HEK293 (cell line): ENCODE results near the gene SPEG.

Experiments
- CTCF ChIA-PET: fragments of 350-600 bp; formaldehyde crosslinking; extraction: SDS; loops from one replicate; lab custom pipeline; 2021; ENCODE audit warnings: antibody characterized with exemption; lab: Yijun Ruan, JAX
- POLR2A ChIA-PET: fragments of 300-600 bp; formaldehyde crosslinking; extraction: SDS; loops from one replicate; lab custom pipeline; 2020; ENCODE audit warnings: antibody characterized with exemption, inconsistent platforms; lab: Yijun Ruan, JAX
- H3K27ac ChIP-seq: fragments of 200-500 bp; sonication (Bioruptor generic); 2 replicates; pipeline ENCODE4 v1.5.1; 2014; ENCODE audit warnings: low read depth, low read length, control low read depth, inconsistent platforms; ENCODE audit errors: extremely low read depth
- H3K36me3 ChIP-seq, 2 experiments: fragments of 200-500 bp in 1 of 2; sonication (Bioruptor generic) in 1 of 2; 1 replicate in 1 of 2; 2 replicates in 1 of 2; pipeline ENCODE4 v1.5.1; 2014 to 2017; ENCODE audit warnings: inconsistent platforms in 2 of 2, low read length in 2 of 2; ENCODE audit not compliant: control insufficient read depth in 2 of 2, insufficient read depth in 1 of 2
- H3K4me1 ChIP-seq: fragments of 200-500 bp; sonication (Bioruptor generic); 2 replicates; pipeline ENCODE4 v1.5.1; 2014; ENCODE audit warnings: mild to moderate bottlenecking, low read length, inconsistent platforms; ENCODE audit not compliant: control insufficient read depth, insufficient read depth
- H3K4me3 ChIP-seq: 2 replicates; pipeline ENCODE4 v1.5.1; 2011; ENCODE audit warnings: low read depth, mild to moderate bottlenecking, control low read depth, low read length, moderate library complexity
- H3K9me3 ChIP-seq: fragments of 200-500 bp; sonication (Bioruptor generic); 2 replicates; pipeline ENCODE4 v1.5.1; 2014; ENCODE audit warnings: low read depth, low read length, inconsistent platforms; ENCODE audit not compliant: control insufficient read depth, insufficient read depth
- AEBP2 ChIP-seq: fragments of 450-650 bp; formaldehyde crosslinking; IDR thresholded peaks from 2 replicates; pipeline ENCODE4 v1.5.1; 2016; ENCODE audit warnings: missing biosample characterization, missing genetic modification characterization, borderline replicate concordance
- BCL6B ChIP-seq: fragments of 450-650 bp; formaldehyde crosslinking; IDR thresholded peaks from 2 replicates; pipeline ENCODE4 v1.5.1; 2017; ENCODE audit warnings: missing biosample characterization, missing genetic modification characterization
- KLF10 ChIP-seq: fragments of 450-650 bp; IDR thresholded peaks from 2 replicates; pipeline ENCODE4 v1.5.1; 2018; ENCODE audit warnings: missing biosample characterization, mild to moderate bottlenecking, missing genetic modification characterization
- MZF1 ChIP-seq: fragments of 450-650 bp; formaldehyde crosslinking; IDR thresholded peaks from 2 replicates; pipeline ENCODE4 v1.5.1; 2017; ENCODE audit warnings: missing biosample characterization, missing genetic modification characterization, borderline replicate concordance
- ZBTB21 ChIP-seq: fragments of 450-650 bp; formaldehyde crosslinking; IDR thresholded peaks from 2 replicates; pipeline ENCODE4 v1.5.1; 2017; ENCODE audit warnings: missing biosample characterization, missing genetic modification characterization
- ZBTB6 ChIP-seq: fragments of 450-650 bp; formaldehyde crosslinking; IDR thresholded peaks from 2 replicates; pipeline ENCODE4 v1.5.1; 2017; ENCODE audit warnings: missing biosample characterization, missing genetic modification characterization
- ZFHX2 ChIP-seq: fragments of 450-650 bp; formaldehyde crosslinking; conservative IDR thresholded peaks from 2 replicates; pipeline ENCODE4 v1.5.1; 2016; ENCODE audit warnings: missing biosample characterization, missing genetic modification characterization
- ZNF157 ChIP-seq: fragments of 450-650 bp; formaldehyde crosslinking; IDR thresholded peaks from 2 replicates; pipeline ENCODE4 v1.5.1; 2016; ENCODE audit warnings: missing biosample characterization, missing genetic modification characterization
- ZNF221 ChIP-seq: fragments of 450-650 bp; formaldehyde crosslinking; IDR thresholded peaks from 2 replicates; pipeline ENCODE4 v1.5.1; 2017; ENCODE audit warnings: missing biosample characterization, missing genetic modification characterization, borderline replicate concordance
- ZNF223 ChIP-seq: fragments of 450-650 bp; formaldehyde crosslinking; IDR thresholded peaks from 2 replicates; pipeline ENCODE4 v1.5.1; 2016; ENCODE audit warnings: missing biosample characterization, missing genetic modification characterization
- ZNF239 ChIP-seq: fragments of 450-650 bp; formaldehyde crosslinking; IDR thresholded peaks from 2 replicates; pipeline ENCODE4 v1.5.1; 2016; ENCODE audit warnings: missing biosample characterization, missing genetic modification characterization
- ZNF341 ChIP-seq: fragments of 450-650 bp; formaldehyde crosslinking; IDR thresholded peaks from 2 replicates; pipeline ENCODE4; 2016; ENCODE audit warnings: low read depth, missing biosample characterization, missing genetic modification characterization
- ZNF366 ChIP-seq: fragments of 450-650 bp; formaldehyde crosslinking; conservative IDR thresholded peaks from 2 replicates; pipeline ENCODE4 v1.5.1; 2016; ENCODE audit warnings: missing biosample characterization, missing genetic modification characterization
- ZNF391 ChIP-seq: fragments of 450-650 bp; formaldehyde crosslinking; IDR thresholded peaks from 2 replicates; pipeline ENCODE4 v1.5.1; 2016; ENCODE audit warnings: low read depth, missing biosample characterization, missing genetic modification characterization, borderline replicate concordance
- ZNF549 ChIP-seq: fragments of 450-650 bp; IDR thresholded peaks from 2 replicates; pipeline ENCODE4 v1.5.1; 2018; ENCODE audit warnings: missing biosample characterization, missing genetic modification characterization, mild to moderate bottlenecking, inconsistent platforms, moderate library complexity
- ZNF660 ChIP-seq: fragments of 450-650 bp; IDR thresholded peaks from 2 replicates; pipeline ENCODE4 v1.5.1; 2018; ENCODE audit warnings: missing biosample characterization, mild to moderate bottlenecking, missing genetic modification characterization
- ZNF701 ChIP-seq: fragments of 450-650 bp; formaldehyde crosslinking; IDR thresholded peaks from 2 replicates; pipeline ENCODE4 v1.5.1; 2016; ENCODE audit warnings: missing biosample characterization, missing genetic modification characterization

The SPEG gene

GRCh38 chr2:219471476-219472371, 37.1 kb downstream of the SPEG start:
- TF ChIP-seq MZF1 (tag by site-specific recombination) (no peak), ZNF157 (tag by site-specific recombination) (no peak), ZFHX2 (tag by site-specific recombination) (no peak), KLF10 (tag by site-specific recombination) (no peak), BCL6B (tag by site-specific recombination) (no peak), ZNF366 (tag by site-specific recombination) (no peak)
- no peak overlapping the region for H3K4me3 ChIP-seq
- POLR2A ChIA-PET = no interaction called here

GRCh38 chr2:219472629-219473187, 38.1 kb downstream of the SPEG start:
- Histone ChIP-seq H3K9me3 (no peaks in the 10 kb centered on the region), H3K4me1 (no peaks in the 10 kb centered on the region), H3K27ac (no peak overlapping the region), H3K36me3 (peaks cover 0 to 17% of the 10 kb centered on the region in 2 experiments; a peak in 1 of 3 replicates)
- ChIA-PET CTCF (interaction anchor here (0.6 to 7.6 kb wide), 5 partner anchors 13 to 325 kb away, joined by 3 to 156 read pairs (median 3); no protein-coding TSS in a partner anchor), POLR2A (interaction anchor here (0.6 kb wide), 1 partner anchor 1533 kb away, joined by 5 read pairs; no protein-coding TSS in a partner anchor)
- TF ChIP-seq ZNF223 (tag by site-specific recombination) = no peak
- TF ChIP-seq ZNF157 (tag by site-specific recombination) = no peak
- TF ChIP-seq ZNF341 = peak; percentile 47
- no peak for TF ChIP-seq ZNF239 (tag by site-specific recombination)
- no peak for TF ChIP-seq AEBP2 (tag by site-specific recombination)
- no peak for TF ChIP-seq ZBTB6
- TF ChIP-seq, all 188 proteins: peak for 1
- no peak overlapping the region for H3K4me3 ChIP-seq

More at GRCh38 chr2:219471476-219472371, 37.1 kb downstream of the SPEG start:
- CTCF ChIA-PET = interaction anchor here (0.6 to 7.6 kb wide), 8 partner anchors 12 to 70 kb away, joined by 3 to 156 read pairs (median 6); no protein-coding TSS in a partner anchor
- Histone ChIP-seq H3K27ac (no peak overlapping the region), H3K36me3 (peaks cover 0 to 26% of the 10 kb centered on the region in 2 experiments; a peak in 1 of 3 replicates), H3K9me3 (no peaks in the 10 kb centered on the region), H3K4me1 (no peaks in the 10 kb centered on the region)

GRCh38 chr2:219473511-219473910, 38.9 kb downstream of the SPEG start:
- Histone ChIP-seq H3K36me3 (peaks cover 0 to 16% of the 10 kb centered on the region in 2 experiments; a peak in 1 of 3 replicates), H3K4me3 (no peak overlapping the region), H3K4me1 (0 out of 2 replicates have a peak, but pooled peaks cover 2% of the 10 kb centered on the region), H3K27ac (no peak overlapping the region), H3K9me3 (no peaks in the 10 kb centered on the region)
- no peak for TF ChIP-seq ZNF701 (tag by site-specific recombination)
- no peak for TF ChIP-seq ZNF660 (tag by site-specific recombination)
- no peak for TF ChIP-seq ZNF391 (tag by site-specific recombination)
- no peak for TF ChIP-seq ZBTB21 (tag by site-specific recombination)
- no peak for TF ChIP-seq ZNF221 (tag by site-specific recombination)
- no peak for TF ChIP-seq ZNF549 (tag by site-specific recombination)
- ChIA-PET POLR2A (no interaction called here), CTCF (interaction anchor here (0.6 to 7.6 kb wide), 6 partner anchors 10 to 148 kb away, joined by 3 to 156 read pairs (median 4); no protein-coding TSS in a partner anchor)
